SU-DHL-6 (cell line): Measurements from ENCODE around the gene EFCAB6.

Experiments
- H2AFZ ChIP-seq: fragments of 200-600 bp; sonication (generic); 2 replicates; pipeline ENCODE4 v1.6.1; 2014; ENCODE audit warnings: low read depth, mild to moderate bottlenecking, moderate library complexity, mixed read lengths, antibody characterized with exemption, low read length; ENCODE audit not compliant: severe bottlenecking
- H3F3A ChIP-seq: fragments of 200-600 bp; shearing (Covaris generic); 2 replicates; pipeline ENCODE4 v1.6.0; 2016; ENCODE audit warnings: antibody characterized with exemption, mild to moderate bottlenecking; ENCODE audit not compliant: insufficient read depth
- H3K27ac ChIP-seq: fragments of 200-600 bp; sonication (generic); 2 replicates; pipeline ENCODE4 v1.5.1; 2016; ENCODE audit warnings: low read depth, mild to moderate bottlenecking, low read length, moderate library complexity, mixed read lengths
- H3K27me3 ChIP-seq: fragments of 200-600 bp; sonication (generic), shearing (Covaris generic); 2 replicates; pipeline ENCODE4 v1.6.0; 2014; ENCODE audit warnings: mild to moderate bottlenecking, low read length
- H3K36me3 ChIP-seq: fragments of 200-600 bp; sonication (generic); 2 replicates; pipeline ENCODE4 v1.6.1; 2014; ENCODE audit warnings: mild to moderate bottlenecking, low read length, mixed read lengths
- H3K4me2 ChIP-seq: fragments of 300-600, 200-600 bp; shearing (Covaris generic), sonication (generic); 2 replicates; pipeline ENCODE4 v1.6.0; 2014; ENCODE audit warnings: low read length, low read depth, mild to moderate bottlenecking; ENCODE audit not compliant: poor library complexity, severe bottlenecking
- H3K4me3 ChIP-seq: fragments of 200-600 bp; sonication (generic); 2 replicates; pipeline ENCODE4 v1.5.1; 2014; ENCODE audit warnings: antibody characterized with exemption, low read length, mild to moderate bottlenecking, mixed read lengths; ENCODE audit not compliant: insufficient read depth, poor library complexity, severe bottlenecking
- H3K79me2 ChIP-seq: fragments of 200-600 bp; sonication (generic); 2 replicates; pipeline ENCODE4 v1.6.1; 2014; ENCODE audit warnings: mild to moderate bottlenecking, low read length, moderate library complexity; ENCODE audit not compliant: insufficient read depth
- H3K9ac ChIP-seq: fragments of 200-600 bp; sonication (generic); 2 replicates; pipeline ENCODE4 v1.7.0; 2014; ENCODE audit warnings: mild to moderate bottlenecking, low read length
- H3K9me2 ChIP-seq: fragments of 200-600 bp; sonication (generic); replicated peaks from 2 replicates; pipeline ENCODE4 v1.6.1; 2014; ENCODE audit warnings: low read length; ENCODE audit not compliant: insufficient read depth
- H3K9me3 ChIP-seq: fragments of 200-600 bp; sonication (generic); 2 replicates; pipeline ENCODE4 v1.6.1; 2014; ENCODE audit warnings: low read length, mixed read lengths; ENCODE audit not compliant: insufficient read depth
- H4K20me1 ChIP-seq: fragments of 200-600 bp; sonication (generic); 2 replicates; pipeline ENCODE4 v1.6.1; 2014; ENCODE audit warnings: low read depth, mild to moderate bottlenecking, antibody characterized with exemption, low read length, moderate library complexity, mixed read lengths
- CTCF ChIP-seq: fragments of 200-600 bp; sonication (generic); IDR thresholded peaks from one replicate; pipeline ENCODE4 v1.5.1; 2017; ENCODE audit warnings: antibody characterized with exemption, mild to moderate bottlenecking, low read length, moderate library complexity; ENCODE audit not compliant: insufficient read depth, poor library complexity, severe bottlenecking
- EZH2phosphoT487 ChIP-seq: fragments of 200-600 bp; sonication (generic), shearing (Covaris generic); conservative IDR thresholded peaks from 2 replicates; pipeline ENCODE4 v1.6.1; 2018; ENCODE audit warnings: mild to moderate bottlenecking, antibody characterized with exemption, low read length, moderate library complexity, mixed read lengths

Gene EFCAB6

GRCh38 chr22:43625242-43625641 lies 186.9 kb downstream of the EFCAB6 start:
- Histone ChIP-seq H3K9me3 (no peaks in the 10 kb centered on the region), H3K79me2 (no peaks in the 10 kb centered on the region), H3K36me3 (no peaks in the 10 kb centered on the region), H3K27me3 (no peaks in the 10 kb centered on the region), H2AFZ (no peak overlapping the region), H3K4me2 (no peak overlapping the region), H3F3A (no peaks in the 10 kb centered on the region), H3K9ac (no peak overlapping the region), H4K20me1 (no peaks in the 10 kb centered on the region; the same call in 1 of the 2 replicates), H3K9me2 (no peaks in the 10 kb centered on the region), H3K4me3 (no peak overlapping the region), H3K27ac (no peak overlapping the region)
- TF ChIP-seq CTCF (no peak), EZH2phosphoT487 (no peak)

DNA sequence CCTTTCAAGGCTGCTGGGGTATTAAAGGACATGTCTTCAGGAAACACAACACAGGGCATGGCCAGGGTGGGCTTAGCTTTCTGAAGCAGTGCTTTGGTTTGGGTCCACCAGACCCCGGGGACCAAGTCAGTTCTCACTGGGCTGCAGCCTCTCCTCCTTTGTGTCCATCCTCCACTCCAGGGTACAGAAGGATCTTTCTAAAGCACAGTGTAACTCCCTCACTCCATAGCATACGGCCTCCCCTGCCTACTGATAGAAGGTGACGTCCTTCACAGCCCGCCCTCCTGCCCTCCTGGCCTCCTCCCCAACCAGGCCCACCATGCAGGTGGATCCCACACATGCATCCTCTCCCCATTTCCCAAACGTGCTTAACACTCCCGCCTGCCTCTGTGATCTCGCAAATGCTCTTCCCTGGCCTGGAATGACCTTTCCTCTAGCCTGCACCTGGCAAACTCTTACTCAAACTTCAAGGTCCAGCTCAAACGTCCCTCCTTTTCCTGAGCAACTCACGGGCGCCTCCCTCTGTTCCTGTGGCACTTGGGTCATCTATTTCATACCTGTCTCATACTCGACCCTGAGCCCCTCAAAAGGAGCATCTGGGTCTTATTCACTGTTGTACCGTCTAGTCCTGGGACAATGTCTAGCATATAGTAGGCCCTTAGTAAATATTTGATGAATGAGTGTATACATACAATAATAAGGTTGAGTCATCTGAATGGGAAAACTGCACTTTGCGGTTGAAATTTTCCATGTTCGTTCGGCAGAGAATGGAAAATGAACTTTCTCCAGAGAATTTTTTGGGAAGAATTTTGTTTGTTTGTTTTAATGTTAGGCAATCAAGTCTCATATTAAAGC lies 187.7 kb downstream of the EFCAB6 start:
- no peaks in the 10 kb centered on the region for H3K9me3 ChIP-seq
- H3K9ac ChIP-seq, result no peak overlapping the region
- no peaks in the 10 kb centered on the region; the same call in 1 of the 2 replicates for H4K20me1 ChIP-seq
- no peak overlapping the region for H3K4me3 ChIP-seq
- no peak overlapping the region for H3K4me2 ChIP-seq
- no peaks in the 10 kb centered on the region for H3K36me3 ChIP-seq
- no peaks in the 10 kb centered on the region for H3K27me3 ChIP-seq
- no peaks in the 10 kb centered on the region for H3K9me2 ChIP-seq
- no peak overlapping the region for H2AFZ ChIP-seq
- TF ChIP-seq CTCF (no peak), EZH2phosphoT487 (no peak)
- H3K79me2 ChIP-seq, result no peaks in the 10 kb centered on the region
- H3F3A ChIP-seq, result no peaks in the 10 kb centered on the region
- H3K27ac ChIP-seq, result no peak overlapping the region

- TF ChIP-seq CTCF (no peak), EZH2phosphoT487 (no peak)
- H3K4me2 ChIP-seq, result no peak overlapping the region
- H3F3A ChIP-seq, result no peaks in the 10 kb centered on the region
Measured at GRCh38 chr22:43622886-43623285, 189.2 kb downstream of the EFCAB6 start.

More at GRCh38 chr22:43622886-43623285, 189.2 kb downstream of the EFCAB6 start:
- Histone ChIP-seq H3K27ac (no peak overlapping the region), H3K9me3 (no peaks in the 10 kb centered on the region), H3K9ac (no peak overlapping the region), H4K20me1 (no peaks in the 10 kb centered on the region; the same call in 1 of the 2 replicates), H2AFZ (no peak overlapping the region), H3K9me2 (no peaks in the 10 kb centered on the region), H3K79me2 (no peaks in the 10 kb centered on the region), H3K36me3 (no peaks in the 10 kb centered on the region), H3K4me3 (no peak overlapping the region), H3K27me3 (no peaks in the 10 kb centered on the region)
